Activated T-helper 1 cell treated with anti-CD3 and anti-CD28 coated beads, Interleukin-2, amount 50 U/mL, for 16 hours (primary cell): ENCODE measurements around the gene MZT1.

Experiments used
- DNase-seq, 2 donors: peaks; one replicate each; pipeline ENCODE4 v3.0.0-alpha.2; 2020; ENCODE audit warnings: low read depth in 1 of 2, low spot score in 1 of 2

The MZT1 gene

DNA sequence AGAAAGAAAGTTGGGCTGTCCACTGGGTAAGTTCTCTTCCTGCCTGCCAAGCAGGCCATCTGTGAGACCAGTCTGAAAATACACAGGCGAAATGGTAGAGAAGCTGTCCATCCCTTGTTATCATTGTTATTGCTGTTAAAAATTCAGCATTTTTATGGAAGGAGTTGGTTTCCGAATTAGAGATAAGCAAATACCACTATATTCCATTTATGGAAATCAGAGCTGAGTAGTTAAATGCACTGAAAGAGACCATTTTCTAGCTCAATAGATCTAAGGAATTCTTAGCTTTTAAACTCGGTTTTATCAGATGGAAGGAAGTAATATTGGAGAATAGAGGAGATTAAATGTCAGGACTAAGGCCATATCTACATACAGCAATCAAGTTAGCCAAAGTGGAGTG lies 40.7 kb downstream of the MZT1 start:
- no peak for DNase-seq

DNA sequence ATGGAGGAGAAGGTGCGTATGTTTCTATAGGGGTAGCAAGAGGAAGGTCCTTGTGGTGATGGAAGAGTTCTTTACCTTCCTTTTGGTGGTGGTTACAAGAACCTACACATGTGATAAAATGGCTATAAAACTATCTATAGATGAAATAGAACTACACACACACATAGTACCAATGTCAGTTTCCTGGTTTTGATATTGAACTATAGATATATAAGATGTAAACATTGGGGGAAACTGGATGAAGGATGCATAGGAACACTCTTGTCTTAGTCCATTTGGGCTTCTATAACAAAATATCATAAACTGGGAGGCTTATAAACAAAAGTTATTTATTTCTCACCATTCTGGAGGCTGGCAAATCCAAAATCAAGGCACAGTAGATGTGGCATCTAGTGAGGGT lies 47.1 kb downstream of the MZT1 start:
- DNase-seq, result no peak

DNA sequence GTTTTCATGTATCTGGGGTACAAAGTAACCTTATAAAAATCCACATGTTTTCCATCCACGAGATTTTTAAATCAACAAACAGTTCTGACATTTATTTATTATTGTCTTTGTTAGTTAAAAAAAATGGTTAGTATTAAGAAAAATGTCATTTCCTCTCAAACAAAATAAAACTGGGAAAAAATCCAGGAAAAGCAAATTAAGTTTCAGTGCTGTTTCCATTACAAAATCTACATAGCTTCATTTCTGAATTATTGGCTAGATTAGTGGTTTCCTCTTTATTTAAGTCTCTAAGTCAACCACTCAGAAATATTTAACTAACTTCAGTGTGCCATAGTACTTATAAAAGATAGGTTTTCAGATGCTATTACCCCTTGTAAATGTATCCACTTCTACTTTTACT lies 49.1 kb downstream of the MZT1 start:
- DNase-seq, result no peak

DNA sequence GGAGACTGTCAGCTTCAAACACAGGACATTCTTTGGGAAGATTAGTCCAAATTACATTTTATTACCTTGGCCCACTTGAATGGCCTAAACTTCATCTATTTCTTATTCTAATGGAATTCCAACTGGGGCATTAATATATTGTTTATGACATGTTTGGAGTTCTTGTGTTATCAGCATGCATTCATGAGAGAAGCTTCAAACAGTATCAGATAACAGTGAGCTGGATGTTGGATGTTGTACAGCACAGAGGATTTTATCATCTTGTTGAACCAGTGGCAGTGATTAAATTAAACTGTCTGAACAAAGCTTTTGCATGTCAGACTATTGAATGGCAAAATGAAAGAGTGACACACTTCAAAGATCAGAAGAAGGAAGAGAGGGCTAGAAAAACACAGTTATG lies 50.0 kb downstream of the MZT1 start:
- no peak for DNase-seq

DNA sequence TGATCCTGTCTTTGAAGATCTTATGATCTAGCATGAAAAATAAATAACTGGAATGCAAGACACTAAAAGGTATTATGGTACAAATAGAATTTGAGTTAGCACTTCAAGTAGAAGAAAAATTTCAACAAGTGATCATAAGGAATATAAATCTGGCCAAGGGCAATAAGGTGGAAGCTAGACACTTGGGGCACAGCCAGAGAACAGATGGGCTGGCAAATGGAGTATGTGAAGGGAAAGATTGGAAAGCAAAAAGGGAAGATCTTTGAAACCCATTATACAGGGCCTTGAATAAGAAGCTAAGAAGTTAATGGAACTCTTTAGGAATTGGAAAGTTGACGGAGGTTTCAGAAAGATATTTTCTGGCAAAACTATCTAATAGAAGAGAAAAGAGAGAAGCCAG lies 61.0 kb downstream of the MZT1 start:
- DNase-seq, result no peak

DNA sequence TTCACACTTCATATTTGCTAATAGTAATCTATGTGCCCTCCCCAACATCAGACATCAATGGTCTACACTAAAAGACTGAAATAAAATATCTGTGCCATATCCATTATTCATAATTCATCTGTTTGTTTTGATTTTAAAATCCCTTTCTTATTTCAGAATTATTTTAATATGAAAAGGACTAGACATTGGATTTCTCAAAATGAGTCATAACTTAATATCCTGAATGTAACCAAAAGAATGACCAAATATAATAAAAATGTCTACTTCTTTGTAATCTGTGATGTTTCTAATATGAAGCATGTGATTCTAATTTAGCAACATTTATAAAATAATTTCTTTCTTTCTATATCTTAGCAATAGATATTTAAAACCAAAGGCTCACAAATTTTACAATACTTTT lies 64.9 kb downstream of the MZT1 start:
- no peak for DNase-seq
